Nasal cavity respiratory epithelium epithelial cell of viscerocranial mucosa (primary cell): ENCODE measurements around the gene EFCAB14. TPM values are rescaled to one million over a fixed set of nuclear protein-coding genes. Genes with fewer than 3 reads are reported as not detected.

Experiments
- total RNA-seq: library from RNA; depleted of rRNA; stranded (reverse); fragments of >200 nt; gene quantifications from 2 replicates; pipeline ENCODE4 v1.2.3, GENCODE V29; 2014

The EFCAB14 gene
- 41.7 and 87.8 TPM in 2 replicates for total RNA-seq

GRCh38 chr1:46718727-46719622 lies at the start of gene EFCAB14:
EFCAB14 (minus strand) TSS chr1:46719114; CDS start chr1:46718087, 1,027 bp downstream.

GRCh38 chr1:46671554-46671953 lies 47.4 kb downstream of the EFCAB14 start, which contains the start of gene TEX38:
TEX38 (plus strand) TSS chr1:46671854; CDS start chr1:46671935, 81 bp downstream.

GRCh38 chr1:46667782-46668760 lies 50.8 kb downstream of the EFCAB14 start, which contains the start of gene ATPAF1:
ATPAF1 (minus strand) TSS chr1:46668364; CDS start chr1:46668322, 42 bp downstream.

Other genes with a start within 250 kb of the EFCAB14 start
- under 0.01 TPM in 1 of 2 replicates, not detected in the other for gene DMBX1, start 229.3 kb downstream of the EFCAB14 start, total RNA-seq
- gene KNCN, start 167.5 kb downstream of the EFCAB14 start, total RNA-seq, result not detected in 2 replicates
- 23.9 and 25.4 TPM in 2 replicates for gene MKNK1, start 114.8 kb downstream of the EFCAB14 start, total RNA-seq
- gene MOB3C, start 102.3 kb downstream of the EFCAB14 start, total RNA-seq, result 7.5 and 11.0 TPM in 2 replicates
- gene ATPAF1, start 50.8 kb downstream of the EFCAB14 start, total RNA-seq, result 40.7 and 41.5 TPM in 2 replicates
- not detected in 2 replicates for gene TEX38, start 47.3 kb downstream of the EFCAB14 start, total RNA-seq
- under 0.01 and 9.0 TPM in 2 replicates for gene CYP4B1, start 79.9 kb upstream of the EFCAB14 start, total RNA-seq
- gene CYP4A11, start 222.4 kb upstream of the EFCAB14 start, total RNA-seq, result not detected in 2 replicates